GM10266 (cell line): Measurements from ENCODE around the gene DUOX1.

ENCODE experiments used
- DNase-seq: peaks from one replicate; pipeline ENCODE4 v3.0.0; 2012; ENCODE audit errors: extremely low spot score
- TF ChIP-seq, protein P1 (sequence below): IDR thresholded peaks from 2 replicates; pipeline ENCODE4 v1.5.1; 2012; ENCODE audit warnings: mild to moderate bottlenecking, low read depth; ENCODE audit not compliant: control insufficient read depth, insufficient read depth; ENCODE audit errors: missing control alignments

Gene DUOX1

DNA sequence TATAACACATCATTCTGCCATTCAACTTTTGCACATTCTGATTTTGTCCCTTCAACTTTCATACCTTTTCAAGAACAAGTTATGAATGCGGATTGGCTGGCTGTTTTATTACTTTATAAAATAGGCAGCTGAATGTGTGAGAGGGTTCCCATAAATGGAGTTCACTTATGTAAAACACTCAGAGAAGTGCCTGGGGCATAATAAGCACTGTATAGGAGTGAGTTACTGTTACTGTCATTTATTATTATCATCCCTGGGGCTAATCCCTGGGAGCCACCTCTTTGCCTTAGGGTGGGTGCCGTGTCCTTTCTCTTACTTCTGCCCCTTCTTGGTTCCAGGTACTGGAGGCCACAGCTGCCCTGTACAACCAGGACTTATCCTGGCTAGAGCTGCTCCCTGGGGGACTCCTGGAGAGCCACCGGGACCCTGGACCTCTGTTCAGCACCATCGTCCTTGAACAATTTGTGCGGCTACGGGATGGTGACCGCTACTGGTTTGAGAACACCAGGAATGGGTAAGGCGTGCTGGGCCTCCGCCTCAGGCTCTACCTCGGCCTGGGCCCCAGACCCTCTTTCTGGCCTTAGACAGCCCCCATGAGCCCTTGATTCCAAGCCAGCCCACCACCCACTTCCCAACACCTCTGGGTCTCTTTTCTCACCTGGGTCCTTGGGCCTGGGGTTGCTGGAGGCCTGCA is 10.9 kb downstream of the DUOX1 start:
- DNase-seq = no peak
- TF ChIP-seq, protein P1, sequence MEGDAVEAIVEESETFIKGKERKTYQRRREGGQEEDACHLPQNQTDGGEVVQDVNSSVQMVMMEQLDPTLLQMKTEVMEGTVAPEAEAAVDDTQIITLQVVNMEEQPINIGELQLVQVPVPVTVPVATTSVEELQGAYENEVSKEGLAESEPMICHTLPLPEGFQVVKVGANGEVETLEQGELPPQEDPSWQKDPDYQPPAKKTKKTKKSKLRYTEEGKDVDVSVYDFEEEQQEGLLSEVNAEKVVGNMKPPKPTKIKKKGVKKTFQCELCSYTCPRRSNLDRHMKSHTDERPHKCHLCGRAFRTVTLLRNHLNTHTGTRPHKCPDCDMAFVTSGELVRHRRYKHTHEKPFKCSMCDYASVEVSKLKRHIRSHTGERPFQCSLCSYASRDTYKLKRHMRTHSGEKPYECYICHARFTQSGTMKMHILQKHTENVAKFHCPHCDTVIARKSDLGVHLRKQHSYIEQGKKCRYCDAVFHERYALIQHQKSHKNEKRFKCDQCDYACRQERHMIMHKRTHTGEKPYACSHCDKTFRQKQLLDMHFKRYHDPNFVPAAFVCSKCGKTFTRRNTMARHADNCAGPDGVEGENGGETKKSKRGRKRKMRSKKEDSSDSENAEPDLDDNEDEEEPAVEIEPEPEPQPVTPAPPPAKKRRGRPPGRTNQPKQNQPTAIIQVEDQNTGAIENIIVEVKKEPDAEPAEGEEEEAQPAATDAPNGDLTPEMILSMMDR = no peak

DNA sequence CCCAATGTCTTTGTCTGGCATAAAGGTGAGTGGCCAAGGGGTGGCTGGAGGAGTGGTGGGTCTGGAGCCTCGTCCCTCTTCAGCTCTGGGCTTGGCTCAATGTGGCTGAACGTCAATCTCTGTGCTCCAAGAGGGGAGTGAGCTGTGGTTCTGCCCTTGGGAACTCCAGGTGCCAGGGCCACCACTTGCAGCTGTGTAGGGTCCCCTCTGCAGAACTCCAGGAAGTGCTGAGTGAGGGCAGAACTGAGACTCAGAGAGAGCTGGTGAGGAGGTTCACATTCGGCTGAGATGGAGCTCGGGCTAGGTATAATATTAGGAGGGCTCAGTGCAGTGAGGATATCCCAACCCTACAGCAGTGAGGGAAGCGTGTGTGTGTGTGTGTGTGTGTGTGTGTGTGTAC is 11.6 kb downstream of the DUOX1 start:
- TF ChIP-seq, protein P1 = no peak

DNA sequence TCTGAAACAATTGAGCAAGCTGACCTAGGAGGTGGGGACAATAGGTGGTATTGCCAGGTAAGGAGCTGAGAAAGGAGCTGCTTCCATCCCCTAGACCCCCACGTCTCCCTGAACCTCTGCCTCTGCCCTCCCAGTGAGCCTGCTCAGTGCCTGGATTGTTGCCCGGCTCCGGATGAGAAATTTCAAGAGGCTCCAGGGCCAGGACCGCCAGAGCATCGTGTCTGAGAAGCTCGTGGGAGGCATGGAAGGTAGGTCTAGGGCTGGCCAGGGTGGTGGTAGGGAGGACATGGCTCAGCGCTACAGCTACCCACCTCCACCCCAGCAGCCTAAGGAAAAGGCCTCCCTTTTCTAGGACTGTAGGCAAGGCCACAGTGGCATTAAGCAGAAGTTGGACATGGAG is 13.3 kb downstream of the DUOX1 start:
- no peak for DNase-seq
- TF ChIP-seq, protein P1 = no peak

More for the DNA sequence above, 11.6 kb downstream of the DUOX1 start:
- DNase-seq = no peak

DNA sequence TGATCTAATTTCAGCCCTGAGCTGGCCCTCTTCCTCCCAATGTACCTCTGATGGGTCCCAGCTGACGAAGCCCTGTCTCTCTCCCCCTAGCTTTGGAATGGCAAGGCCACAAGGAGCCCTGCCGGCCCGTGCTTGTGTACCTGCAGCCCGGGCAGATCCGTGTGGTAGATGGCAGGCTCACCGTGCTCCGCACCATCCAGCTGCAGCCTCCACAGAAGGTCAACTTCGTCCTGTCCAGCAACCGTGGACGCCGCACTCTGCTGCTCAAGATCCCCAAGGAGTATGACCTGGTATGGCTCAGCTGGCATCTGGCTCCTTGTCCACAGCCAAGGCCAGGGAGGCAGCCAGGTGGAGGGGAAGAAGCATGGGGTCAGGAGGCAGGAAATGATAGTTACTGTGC is 14.2 kb downstream of the DUOX1 start:
- no peak for DNase-seq
- TF ChIP-seq, protein P1 = no peak

DNA sequence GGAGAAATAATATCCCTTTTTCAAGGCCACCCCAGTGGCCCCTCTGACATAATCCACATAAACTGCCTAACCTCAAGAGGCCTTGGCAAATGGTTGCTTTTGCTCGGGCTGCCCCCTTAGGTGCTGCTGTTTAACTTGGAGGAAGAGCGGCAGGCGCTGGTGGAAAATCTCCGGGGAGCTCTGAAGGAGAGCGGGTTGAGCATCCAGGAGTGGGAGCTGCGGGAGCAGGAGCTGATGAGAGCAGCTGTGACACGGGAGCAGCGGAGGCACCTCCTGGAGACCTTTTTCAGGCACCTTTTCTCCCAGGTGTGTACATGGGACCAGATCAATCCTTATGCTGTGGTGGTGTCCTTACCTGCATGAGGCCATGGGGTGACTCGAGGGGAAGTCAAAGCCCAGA is 15.0 kb downstream of the DUOX1 start:
- DNase-seq = no peak
- TF ChIP-seq, protein P1 = no peak

DNA sequence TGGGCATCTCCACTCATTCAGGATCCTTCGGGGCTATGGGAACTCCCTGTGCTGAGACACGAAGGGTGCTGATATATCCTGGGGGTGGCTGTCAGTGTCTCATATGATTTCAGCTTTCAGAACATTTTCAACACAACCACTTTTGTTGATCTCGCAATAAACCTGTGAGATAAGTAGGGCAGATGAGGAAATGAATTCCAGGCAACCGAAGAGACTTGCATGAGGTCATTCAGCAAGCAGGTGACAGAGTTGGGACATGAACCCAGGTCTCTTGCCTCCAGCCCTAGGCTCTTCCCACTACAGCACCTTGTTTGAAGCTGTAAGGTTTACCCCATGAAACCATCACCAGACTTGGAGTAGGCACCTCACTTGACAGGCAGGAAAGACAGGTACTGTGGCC is 16.6 kb downstream of the DUOX1 start:
- no peak for DNase-seq
- TF ChIP-seq, protein P1 = no peak

DNA sequence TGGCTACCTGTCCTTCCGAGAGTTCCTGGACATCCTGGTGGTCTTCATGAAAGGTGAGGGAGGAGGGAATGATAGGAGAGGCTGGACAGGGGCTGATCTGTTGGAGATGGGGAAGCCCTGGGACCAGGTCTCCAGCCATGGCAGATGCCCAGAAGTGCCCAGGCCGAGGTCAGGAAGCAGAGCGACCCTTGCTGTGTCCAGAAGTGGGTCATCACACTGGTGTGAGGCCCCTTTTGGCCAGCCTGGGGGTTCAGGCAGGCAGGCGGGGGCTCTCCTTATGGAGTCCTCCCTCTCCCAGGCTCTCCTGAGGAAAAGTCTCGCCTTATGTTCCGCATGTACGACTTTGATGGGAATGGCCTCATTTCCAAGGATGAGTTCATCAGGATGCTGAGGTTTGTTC is 17.8 kb downstream of the DUOX1 start:
- DNase-seq = no peak
- TF ChIP-seq, protein P1 = no peak
